Keratinocyte (primary cell): Measurements from ENCODE around the gene C12orf42. TPM values are rescaled to one million over a fixed set of nuclear protein-coding genes. Genes with fewer than 3 reads are reported as not detected.

ENCODE experiments used
- DNase-seq: peaks from one replicate; pipeline ENCODE4 v3.0.0-alpha.2; 2011; ENCODE audit warnings: low read depth, missing footprints, low spot score
- FAIRE-seq: peaks from 2 replicates; lab custom pipeline; 2011; peaks lifted over from hg19 to GRCh38; lab: Jason Lieb, UNC
- H2AFZ ChIP-seq: 2 replicates; pipeline ENCODE4 v1.6.0; 2012; ENCODE audit warnings: low read length, control low read depth, inconsistent platforms; ENCODE audit not compliant: control insufficient read depth
- H3K27ac ChIP-seq: 2 replicates; pipeline ENCODE4 v1.5.1; 2011; ENCODE audit warnings: low read length; ENCODE audit not compliant: control insufficient read depth, insufficient read depth
- H3K27me3 ChIP-seq: 3 replicates; pipeline ENCODE4 v1.6.0; 2011; ENCODE audit warnings: low read length; ENCODE audit not compliant: control insufficient read depth, insufficient read depth; ENCODE audit errors: extremely low read depth
- H3K36me3 ChIP-seq, 2 experiments: 2 replicates in 1 of 2; 3 replicates in 1 of 2; pipeline ENCODE4 v1.5.1; 2011; ENCODE audit warnings: low read length in 2 of 2, mild to moderate bottlenecking in 1 of 2; ENCODE audit not compliant: control insufficient read depth in 2 of 2, insufficient read depth in 2 of 2; ENCODE audit errors: extremely low read depth in 1 of 2
- H3K4me1 ChIP-seq: 3 replicates; pipeline ENCODE4 v1.5.1; 2011; ENCODE audit warnings: low read length; ENCODE audit not compliant: control insufficient read depth, insufficient read depth; ENCODE audit errors: extremely low read depth
- H3K4me2 ChIP-seq: 3 replicates; pipeline ENCODE4 v1.6.0; 2011; ENCODE audit warnings: low read depth, low read length; ENCODE audit not compliant: control insufficient read depth, insufficient read depth; ENCODE audit errors: extremely low read depth
- H3K4me3 ChIP-seq, 3 experiments: fragments of 200-600 bp in 1 of 3; sonication (generic) in 1 of 3; 2 replicates in 2 of 3; 3 replicates in 1 of 3; pipeline ENCODE4 v1.5.1; 2011 to 2016; ENCODE audit warnings: low read length in 3 of 3, mild to moderate bottlenecking in 3 of 3, control low read depth in 2 of 3, inconsistent platforms in 1 of 3, low read depth in 1 of 3, mixed read lengths in 1 of 3, mixed run types in 1 of 3, moderate library complexity in 1 of 3; ENCODE audit not compliant: control insufficient read depth in 2 of 3, insufficient read depth in 2 of 3; ENCODE audit errors: extremely low read depth in 1 of 3
- H3K79me2 ChIP-seq: 2 replicates; pipeline ENCODE4 v1.6.0; 2012; ENCODE audit warnings: low read length; ENCODE audit not compliant: control insufficient read depth, insufficient read depth
- H3K9ac ChIP-seq: 3 replicates; pipeline ENCODE4 v1.6.0; 2011; ENCODE audit warnings: low read length; ENCODE audit not compliant: control insufficient read depth, insufficient read depth; ENCODE audit errors: extremely low read depth
- H3K9me1 ChIP-seq: 3 replicates; pipeline ENCODE4 v1.6.0; 2011; ENCODE audit warnings: low read length; ENCODE audit not compliant: control insufficient read depth, insufficient read depth; ENCODE audit errors: extremely low read depth
- H3K9me3 ChIP-seq: 2 replicates; pipeline ENCODE4 v1.5.1; 2012; ENCODE audit warnings: low read depth, low read length; ENCODE audit not compliant: control insufficient read depth
- H4K20me1 ChIP-seq: 3 replicates; pipeline ENCODE4 v1.6.0; 2011; ENCODE audit warnings: low read length; ENCODE audit not compliant: control insufficient read depth, insufficient read depth; ENCODE audit errors: extremely low read depth
- EZH2 ChIP-seq: IDR thresholded peaks from one replicate; pipeline ENCODE4 v1.6.1; 2012; ENCODE audit warnings: inconsistent platforms, mild to moderate bottlenecking, low read length, moderate library complexity
- dilution Hi-C: fragments of 300-500 bp; cut with MboI; formaldehyde crosslinking; loops from one replicate; pipeline ENCODE4 v1.7.0; 2020; ENCODE audit warnings: low sequenced_read_pairs; ENCODE audit not compliant: extremely low pct_ligation_motif_present
- polyA plus RNA-seq, 5 experiments: library from polyadenylated mRNA; depleted of rRNA in 3 of 5; stranded (reverse) in 3 of 5; stranded (forward) in 1 of 5; unstranded in 1 of 5; fragments of >200 nt; gene quantifications; 1 replicate in 1 of 5; 2 replicates in 3 of 5; 3 replicates in 1 of 5; pipeline versions ENCODE4 v1.2.1 to v1.2.3, GENCODE V29; 2011 to 2012; ENCODE audit warnings: missing spikeins in 2 of 5, low read depth in 1 of 5, low replicate concordance in 1 of 5
- TF ChIP-seq, protein P1 (sequence below), 3 experiments: IDR thresholded peaks in 1 of 3; conservative IDR thresholded peaks in 1 of 3; optimal IDR thresholded peaks in 1 of 3; 2 replicates in 2 of 3; 3 replicates in 1 of 3; pipeline versions ENCODE3 to v1.5.1; 2011; ENCODE audit warnings: low read length in 3 of 3, mild to moderate bottlenecking in 3 of 3, moderate library complexity in 2 of 3, control low read depth in 1 of 3, inconsistent platforms in 1 of 3; ENCODE audit not compliant: insufficient read depth in 2 of 3; ENCODE audit errors: extremely low read depth in 1 of 3

Gene C12orf42
- polyA plus RNA-seq, 1 donor (not counting 4 experiments of a cell fraction or from before 2014, with no cell fraction given), result 0.08 TPM

DNA sequence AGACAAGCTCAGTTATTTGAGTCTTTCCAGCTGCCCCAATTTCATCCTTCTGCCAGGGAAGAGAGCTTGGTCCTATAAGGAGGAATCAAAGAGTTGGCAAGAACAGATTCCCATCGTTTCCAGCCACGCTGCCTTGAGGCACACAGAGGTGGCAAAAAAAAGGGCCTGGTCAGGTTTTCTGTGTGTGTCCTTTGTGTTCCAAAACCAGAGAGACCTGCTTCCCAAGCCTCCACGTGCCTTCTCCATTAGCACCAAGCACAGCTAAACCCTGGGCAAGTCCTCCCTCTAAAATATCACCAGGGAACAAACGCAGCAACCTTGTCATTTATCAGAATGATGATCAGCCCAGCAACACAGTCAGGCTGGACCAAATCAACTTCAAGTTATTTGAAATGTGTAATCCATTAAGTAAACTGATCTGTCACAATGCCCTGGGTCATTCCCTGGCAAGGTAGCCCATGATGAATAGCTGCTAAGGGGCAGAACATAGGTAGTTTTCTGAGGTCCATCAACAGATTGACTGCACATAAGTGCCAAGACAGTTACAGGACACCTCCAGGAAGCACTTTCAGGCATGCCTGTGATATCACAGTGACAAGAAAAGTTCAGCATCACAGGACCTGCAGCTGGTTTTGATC is 28.6 kb upstream of the C12orf42 start:
- H3K9ac ChIP-seq, result peak overlapping the region; percentile 6
- TF ChIP-seq EZH2, result no peak
- TF ChIP-seq, protein P1, sequence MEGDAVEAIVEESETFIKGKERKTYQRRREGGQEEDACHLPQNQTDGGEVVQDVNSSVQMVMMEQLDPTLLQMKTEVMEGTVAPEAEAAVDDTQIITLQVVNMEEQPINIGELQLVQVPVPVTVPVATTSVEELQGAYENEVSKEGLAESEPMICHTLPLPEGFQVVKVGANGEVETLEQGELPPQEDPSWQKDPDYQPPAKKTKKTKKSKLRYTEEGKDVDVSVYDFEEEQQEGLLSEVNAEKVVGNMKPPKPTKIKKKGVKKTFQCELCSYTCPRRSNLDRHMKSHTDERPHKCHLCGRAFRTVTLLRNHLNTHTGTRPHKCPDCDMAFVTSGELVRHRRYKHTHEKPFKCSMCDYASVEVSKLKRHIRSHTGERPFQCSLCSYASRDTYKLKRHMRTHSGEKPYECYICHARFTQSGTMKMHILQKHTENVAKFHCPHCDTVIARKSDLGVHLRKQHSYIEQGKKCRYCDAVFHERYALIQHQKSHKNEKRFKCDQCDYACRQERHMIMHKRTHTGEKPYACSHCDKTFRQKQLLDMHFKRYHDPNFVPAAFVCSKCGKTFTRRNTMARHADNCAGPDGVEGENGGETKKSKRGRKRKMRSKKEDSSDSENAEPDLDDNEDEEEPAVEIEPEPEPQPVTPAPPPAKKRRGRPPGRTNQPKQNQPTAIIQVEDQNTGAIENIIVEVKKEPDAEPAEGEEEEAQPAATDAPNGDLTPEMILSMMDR (optimal IDR thresholded peaks at IDR 0.05 in 1 of 3, IDR thresholded peaks at IDR 0.05 in 1 of 3, conservative IDR thresholded peaks at IDR 0.05 in 1 of 3; ENCODE audit: extremely low read depth in 1 of 3, insufficient read depth in 2 of 3, low read length in 3 of 3), result no peak
- peak overlapping the region; percentile 48 for H3K27ac ChIP-seq
- dilution Hi-C loops, result no loop called here
- DNase-seq (no peak), FAIRE-seq (peak; percentile 64)
- no peaks in the 10 kb centered on the region for H4K20me1 ChIP-seq
- peak overlapping the region; percentile 41 for H3K4me2 ChIP-seq
- no peaks in the 10 kb centered on the region for H3K79me2 ChIP-seq
- H3K36me3 ChIP-seq, result no peaks in the 10 kb centered on the region
- peak overlapping the region; percentile 32 for H2AFZ ChIP-seq
- H3K4me3 ChIP-seq, result no peak overlapping the region
- H3K9me1 ChIP-seq, result no peaks in the 10 kb centered on the region
- no peaks in the 10 kb centered on the region for H3K27me3 ChIP-seq
- peaks cover 8% of the 10 kb centered on the region for H3K4me1 ChIP-seq
- H3K9me3 ChIP-seq, result no peaks in the 10 kb centered on the region

DNA sequence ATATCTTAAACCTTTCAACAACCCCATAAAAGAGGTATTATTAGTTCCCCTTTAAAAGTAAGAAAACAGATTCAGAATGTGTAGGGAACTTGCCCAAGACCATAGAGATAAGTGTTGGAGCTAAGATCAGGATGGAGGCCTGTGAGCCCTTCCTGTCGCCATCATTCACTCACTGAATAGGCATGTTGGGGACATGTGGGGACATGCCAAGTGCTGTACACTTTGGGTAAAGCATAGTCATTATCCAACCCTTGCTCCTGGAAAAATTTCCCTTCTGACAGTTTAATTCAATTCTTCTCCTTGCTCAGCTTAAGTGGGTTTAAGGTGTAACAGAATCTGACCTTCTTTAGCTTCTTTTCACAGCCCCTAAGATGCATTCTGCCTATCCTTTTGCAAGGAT is 28.0 kb upstream of the C12orf42 start:
- no peaks in the 10 kb centered on the region for H3K79me2 ChIP-seq
- no peak for DNase-seq
- H4K20me1 ChIP-seq, result no peaks in the 10 kb centered on the region
- no peak overlapping the region for H3K4me3 ChIP-seq
- peak overlapping the region; percentile 48 for H3K27ac ChIP-seq
- H2AFZ ChIP-seq, result peak overlapping the region; percentile 32
- peak; percentile 89 for FAIRE-seq
- H3K9me3 ChIP-seq, result no peaks in the 10 kb centered on the region
- H3K9ac ChIP-seq, result peak overlapping the region; percentile 6
- H3K36me3 ChIP-seq, result no peaks in the 10 kb centered on the region
- dilution Hi-C loops, result no loop called here
- H3K4me2 ChIP-seq, result peak overlapping the region; percentile 41
- peaks cover 8% of the 10 kb centered on the region for H3K4me1 ChIP-seq
- TF ChIP-seq EZH2, result no peak
- TF ChIP-seq, protein P1 (optimal IDR thresholded peaks at IDR 0.05 in 1 of 3, IDR thresholded peaks at IDR 0.05 in 1 of 3, conservative IDR thresholded peaks at IDR 0.05 in 1 of 3; ENCODE audit: extremely low read depth in 1 of 3, insufficient read depth in 2 of 3, low read length in 3 of 3), result no peak
- no peaks in the 10 kb centered on the region for H3K9me1 ChIP-seq
- no peaks in the 10 kb centered on the region for H3K27me3 ChIP-seq
